ENCODE measurements around the gene NOP16. TPM values are rescaled to one million over a fixed set of nuclear protein-coding genes. Genes with fewer than 3 reads are reported as not detected.

The NOP16 gene
- total RNA-seq, 1 experiment from 2014 or later, result 19.8 TPM

DNA sequence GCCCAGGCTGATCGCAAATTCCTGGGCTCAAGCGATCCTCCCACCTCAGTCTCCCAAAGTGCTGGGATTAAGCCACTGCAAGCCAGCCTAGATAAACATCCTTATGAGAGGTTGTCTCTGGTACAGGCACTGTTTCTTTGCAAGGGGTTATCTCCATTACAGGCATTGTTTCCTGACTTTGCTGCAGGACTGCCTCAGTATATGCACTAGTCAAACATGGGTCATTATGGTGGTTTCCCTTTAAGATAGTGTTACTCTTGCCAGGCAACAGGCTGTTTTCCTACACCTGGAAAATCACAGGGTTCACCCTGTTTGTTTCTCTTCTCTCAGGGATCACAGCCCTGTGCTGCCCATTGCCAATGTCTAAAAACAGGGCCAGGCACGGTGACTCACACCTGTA is 35.8 kb upstream of the NOP16 start:
- no peak for DNase-seq
- H3K4me1 ChIP-seq (ENCODE audit: low read length), result no peaks in the 10 kb centered on the region
- no peak overlapping the region for H2AFZ ChIP-seq (ENCODE audit: low read length)
- no peaks in the 10 kb centered on the region for H4K20me1 ChIP-seq (ENCODE audit: insufficient read depth, low read depth, low read length)
- no peak overlapping the region for H3K4me3 ChIP-seq (ENCODE audit: low read length)
- H3K9ac ChIP-seq (ENCODE audit: low read length), result no peak overlapping the region
- H3K9me3 ChIP-seq (ENCODE audit: low read length), result no peaks in the 10 kb centered on the region
- H3K27ac ChIP-seq (ENCODE audit: low read length), result no peak overlapping the region
- no peak overlapping the region for H3K4me2 ChIP-seq (ENCODE audit: low read depth, low read length, poor library complexity, severe bottlenecking)
- H3K36me3 ChIP-seq (ENCODE audit: insufficient read depth, low read length), result no peaks in the 10 kb centered on the region
- no peaks in the 10 kb centered on the region for H3K27me3 ChIP-seq (ENCODE audit: low read length)
- no peaks in the 10 kb centered on the region for H3K79me2 ChIP-seq (ENCODE audit: low read length)
- H3K9me2 ChIP-seq (replicated peaks; ENCODE audit: insufficient read depth, low read length), result no peaks in the 10 kb centered on the region

GRCh38 chr5:176420972-176421544 is 32.7 kb upstream of the NOP16 start:
- no peaks in the 10 kb centered on the region for H3K36me3 ChIP-seq (ENCODE audit: insufficient read depth, low read length)
- no peak overlapping the region for H2AFZ ChIP-seq (ENCODE audit: low read length)
- peaks cover under 1% of the 10 kb centered on the region for H3K79me2 ChIP-seq (ENCODE audit: low read length)
- H3K4me1 ChIP-seq (ENCODE audit: low read length), result peaks cover 7% of the 10 kb centered on the region
- no peaks in the 10 kb centered on the region for H3K9me2 ChIP-seq (replicated peaks; ENCODE audit: insufficient read depth, low read length)
- H3K9ac ChIP-seq (ENCODE audit: low read length), result no peak overlapping the region
- no peak overlapping the region for H3K27ac ChIP-seq (ENCODE audit: low read length)
- no peak for DNase-seq
- no peaks in the 10 kb centered on the region for H3K9me3 ChIP-seq (ENCODE audit: low read length)
- no peak overlapping the region for H3K4me2 ChIP-seq (ENCODE audit: low read depth, low read length, poor library complexity, severe bottlenecking)
- H3K4me3 ChIP-seq (ENCODE audit: low read length), result no peak overlapping the region
- no peaks in the 10 kb centered on the region for H4K20me1 ChIP-seq (ENCODE audit: insufficient read depth, low read depth, low read length)
- no peaks in the 10 kb centered on the region for H3K27me3 ChIP-seq (ENCODE audit: low read length)

DNA sequence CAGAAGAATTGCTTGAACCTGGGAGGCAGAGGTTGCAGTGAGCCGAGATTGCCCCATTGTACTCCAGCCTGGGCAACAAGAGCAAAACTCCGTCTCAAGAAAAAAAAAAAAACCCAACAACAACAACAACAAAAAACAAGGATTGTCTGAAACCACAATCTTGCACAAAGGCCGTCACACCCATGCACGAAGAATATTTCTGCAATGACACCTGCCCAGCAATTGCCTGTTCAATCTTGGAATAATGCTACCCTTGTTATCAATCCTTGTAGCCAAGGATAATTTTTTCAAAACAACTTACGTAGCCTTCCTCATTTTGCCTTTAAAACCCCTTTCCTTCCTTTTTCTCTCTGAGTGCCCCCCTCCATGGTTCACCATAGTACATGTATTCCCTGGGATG is 31.7 kb upstream of the NOP16 start:
- no peaks in the 10 kb centered on the region for H4K20me1 ChIP-seq (ENCODE audit: insufficient read depth, low read depth, low read length)
- H3K4me2 ChIP-seq (ENCODE audit: low read depth, low read length, poor library complexity, severe bottlenecking), result no peak overlapping the region
- H3K27me3 ChIP-seq (ENCODE audit: low read length), result no peaks in the 10 kb centered on the region
- peaks cover 16% of the 10 kb centered on the region for H3K4me1 ChIP-seq (ENCODE audit: low read length)
- H3K27ac ChIP-seq (ENCODE audit: low read length), result no peak overlapping the region
- H3K36me3 ChIP-seq (ENCODE audit: insufficient read depth, low read length), result no peaks in the 10 kb centered on the region
- no peak overlapping the region for H3K4me3 ChIP-seq (ENCODE audit: low read length)
- no peaks in the 10 kb centered on the region for H3K9me2 ChIP-seq (replicated peaks; ENCODE audit: insufficient read depth, low read length)
- no peak overlapping the region for H3K9ac ChIP-seq (ENCODE audit: low read length)
- no peak for DNase-seq
- peaks cover 11% of the 10 kb centered on the region for H3K79me2 ChIP-seq (ENCODE audit: low read length)
- H3K9me3 ChIP-seq (ENCODE audit: low read length), result no peaks in the 10 kb centered on the region
- no peak overlapping the region for H2AFZ ChIP-seq (ENCODE audit: low read length)

DNA sequence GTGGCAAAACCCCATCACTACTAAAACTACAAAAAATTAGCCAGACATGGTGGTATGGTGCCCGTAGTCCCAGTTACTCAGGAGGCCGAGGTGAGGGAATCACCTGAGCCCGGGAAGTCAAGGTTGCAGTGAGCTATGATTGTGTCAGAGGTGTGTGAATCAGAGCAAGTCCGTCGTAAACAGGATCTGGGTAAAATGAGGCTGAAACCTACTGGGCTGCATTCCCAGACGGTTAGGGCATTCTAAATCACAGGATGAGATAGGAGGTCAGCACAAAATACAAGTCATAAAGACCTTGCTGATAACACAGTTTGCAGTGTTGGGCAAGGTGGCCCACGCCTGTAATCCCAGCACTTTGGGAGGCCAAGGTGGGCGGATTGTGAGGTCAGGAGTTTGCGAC is 29.9 kb upstream of the NOP16 start:
- H3K4me2 ChIP-seq (ENCODE audit: low read depth, low read length, poor library complexity, severe bottlenecking), result no peak overlapping the region
- peaks cover 25% of the 10 kb centered on the region for H3K79me2 ChIP-seq (ENCODE audit: low read length)

GRCh38 chr5:176416965-176417364 is 28.6 kb upstream of the NOP16 start:
- peak overlapping the region; percentile 69 for H3K4me2 ChIP-seq (ENCODE audit: low read depth, low read length, poor library complexity, severe bottlenecking)
- no peaks in the 10 kb centered on the region for H3K36me3 ChIP-seq (ENCODE audit: insufficient read depth, low read length)
- peak overlapping the region; percentile 63 for H3K9ac ChIP-seq (ENCODE audit: low read length)
- no peak for DNase-seq
- no peaks in the 10 kb centered on the region for H4K20me1 ChIP-seq (ENCODE audit: insufficient read depth, low read depth, low read length)
- no peaks in the 10 kb centered on the region for H3K9me2 ChIP-seq (replicated peaks; ENCODE audit: insufficient read depth, low read length)
- H2AFZ ChIP-seq (ENCODE audit: low read length), result peak overlapping the region; percentile 86
- peak overlapping the region; percentile 100 for H3K4me3 ChIP-seq (ENCODE audit: low read length)
- H3K4me1 ChIP-seq (ENCODE audit: low read length), result peaks cover 21% of the 10 kb centered on the region
- H3K27me3 ChIP-seq (ENCODE audit: low read length), result no peaks in the 10 kb centered on the region
- H3K27ac ChIP-seq (ENCODE audit: low read length), result no peak overlapping the region
- peaks cover 35% of the 10 kb centered on the region for H3K79me2 ChIP-seq (ENCODE audit: low read length)
- H3K9me3 ChIP-seq (ENCODE audit: low read length), result no peaks in the 10 kb centered on the region

More for the DNA sequence above, 29.9 kb upstream of the NOP16 start:
- Histone ChIP-seq H3K27me3 (ENCODE audit: low read length) (no peaks in the 10 kb centered on the region), H3K4me3 (ENCODE audit: low read length) (no peak overlapping the region), H2AFZ (ENCODE audit: low read length) (no peak overlapping the region), H3K27ac (ENCODE audit: low read length) (no peak overlapping the region), H3K4me1 (ENCODE audit: low read length) (peaks cover 21% of the 10 kb centered on the region), H3K9ac (ENCODE audit: low read length) (no peak overlapping the region), H3K9me2 (replicated peaks; ENCODE audit: insufficient read depth, low read length) (no peaks in the 10 kb centered on the region), H3K9me3 (ENCODE audit: low read length) (no peaks in the 10 kb centered on the region), H4K20me1 (ENCODE audit: insufficient read depth, low read depth, low read length) (no peaks in the 10 kb centered on the region), H3K36me3 (ENCODE audit: insufficient read depth, low read length) (no peaks in the 10 kb centered on the region)
- no peak for DNase-seq

DNA sequence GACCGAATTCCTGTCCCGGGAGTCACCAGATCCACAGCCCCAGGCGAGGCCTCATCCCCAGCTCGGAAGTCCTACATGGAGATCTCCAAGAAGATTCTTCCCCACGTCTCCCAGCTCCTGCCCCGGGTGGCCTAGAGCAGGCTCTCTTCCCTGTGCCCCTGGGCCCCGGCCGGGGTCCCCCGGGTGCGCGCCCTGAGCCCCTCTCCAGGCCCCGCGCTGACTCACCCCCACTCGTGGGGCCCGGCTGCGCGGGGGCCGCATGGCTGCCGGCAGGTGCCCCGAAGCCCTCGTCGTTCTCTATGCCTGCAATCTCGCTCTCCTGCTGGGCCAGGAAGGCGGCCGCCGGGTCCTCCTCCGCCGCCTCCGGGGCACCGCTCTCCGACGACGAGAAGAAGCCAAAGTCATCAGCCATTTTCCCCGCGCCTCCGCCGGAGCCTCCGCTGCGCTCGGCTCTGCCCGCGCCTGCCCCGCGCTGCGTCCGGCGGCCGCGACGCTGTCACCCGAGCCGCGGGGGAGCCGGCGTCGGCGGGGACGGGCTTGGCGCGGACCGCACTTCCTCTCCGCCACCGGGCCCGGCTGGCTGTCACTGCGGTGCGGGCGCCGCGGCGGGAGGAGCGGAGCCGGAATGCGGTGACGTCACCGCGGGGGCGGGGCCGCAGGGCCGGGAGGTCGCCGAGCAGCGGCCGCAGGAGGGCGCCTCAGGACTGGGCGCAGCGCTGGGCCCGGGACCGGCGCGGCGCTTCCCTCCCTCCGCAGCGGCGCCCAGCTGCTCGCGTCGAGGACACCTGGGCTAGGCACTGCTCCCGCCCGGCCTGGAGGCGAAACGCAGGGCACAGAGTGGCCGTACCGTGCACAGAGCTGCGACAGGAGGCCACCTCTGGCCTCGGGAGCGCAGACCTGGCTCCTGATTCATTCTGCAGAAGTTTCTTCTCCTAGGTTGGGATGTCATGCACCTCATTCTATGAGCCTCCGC is 27.8 kb upstream of the NOP16 start, which contains the start of gene CLTB:
TSS of gene CLTB (minus strand) at position 588 of the 973 bp plus-strand sequence. CDS start at position 412, 176 bp downstream.
- peak; percentile 94 for DNase-seq
- Histone ChIP-seq H3K4me2 (ENCODE audit: low read depth, low read length, poor library complexity, severe bottlenecking) (peak within 1 kb of the TSS; percentile 89), H2AFZ (ENCODE audit: low read length) (peak within 1 kb of the TSS; percentile 91), H3K27me3 (ENCODE audit: low read length) (no peaks in the 10 kb centered on the region), H3K9me2 (replicated peaks; ENCODE audit: insufficient read depth, low read length) (no peaks in the 10 kb centered on the region), H3K27ac (ENCODE audit: low read length) (0 out of 2 replicates have a peak within 1 kb of the TSS, but pooled peaks have one; percentile 42), H3K36me3 (ENCODE audit: insufficient read depth, low read length) (no peaks in the 10 kb centered on the region), H4K20me1 (ENCODE audit: insufficient read depth, low read depth, low read length) (no peaks in the 10 kb centered on the region), H3K9ac (ENCODE audit: low read length) (peak within 1 kb of the TSS; percentile 95), H3K9me3 (ENCODE audit: low read length) (no peaks in the 10 kb centered on the region), H3K79me2 (ENCODE audit: low read length) (peaks cover 35% of the 10 kb centered on the region), H3K4me1 (ENCODE audit: low read length) (peaks cover 21% of the 10 kb centered on the region), H3K4me3 (ENCODE audit: low read length) (peak within 1 kb of the TSS; percentile 100)

- no peaks in the 10 kb centered on the region for H4K20me1 ChIP-seq (ENCODE audit: insufficient read depth, low read depth, low read length)
- H3K4me2 ChIP-seq (ENCODE audit: low read depth, low read length, poor library complexity, severe bottlenecking), result peak overlapping the region; percentile 89
- no peaks in the 10 kb centered on the region for H3K36me3 ChIP-seq (ENCODE audit: insufficient read depth, low read length)
- H3K9me2 ChIP-seq (replicated peaks; ENCODE audit: insufficient read depth, low read length), result no peaks in the 10 kb centered on the region
- H3K27me3 ChIP-seq (ENCODE audit: low read length), result no peaks in the 10 kb centered on the region
- peaks cover 35% of the 10 kb centered on the region for H3K79me2 ChIP-seq (ENCODE audit: low read length)
- peak overlapping the region; percentile 100 for H3K4me3 ChIP-seq (ENCODE audit: low read length)
- H3K27ac ChIP-seq (ENCODE audit: low read length), result 0 out of 2 replicates have a peak overlapping the region, but pooled peaks have one; percentile 42
- H3K4me1 ChIP-seq (ENCODE audit: low read length), result peaks cover 21% of the 10 kb centered on the region
- H3K9ac ChIP-seq (ENCODE audit: low read length), result peak overlapping the region; percentile 95
- H2AFZ ChIP-seq (ENCODE audit: low read length), result peak overlapping the region; percentile 91; the same call in 1 of the 2 replicates
- peak; percentile 56 for DNase-seq
- no peaks in the 10 kb centered on the region for H3K9me3 ChIP-seq (ENCODE audit: low read length)
Observed at GRCh38 chr5:176415240-176415951, 27.0 kb upstream of the NOP16 start.

Data from Karpas-422 (cell line).